Brain microvascular endothelial cell (primary cell): ENCODE results near the gene BCOR.

Experiments used
- DNase-seq: peaks from one replicate; pipeline ENCODE4 v3.0.0-alpha.2; 2020
- H3K27ac ChIP-seq: fragments of 250-450 bp; sonication (Bioruptor Pico); 2 replicates; pipeline ENCODE4 v1.5.1; 2020; ENCODE audit warnings: mild to moderate bottlenecking, moderate library complexity
- H3K27me3 ChIP-seq: fragments of 250-450 bp; sonication (Bioruptor Pico); replicated peaks from 2 replicates; pipeline ENCODE4 v1.5.1; 2020; ENCODE audit warnings: mild to moderate bottlenecking
- H3K36me3 ChIP-seq: fragments of 250-450 bp; sonication (Bioruptor Pico); replicated peaks from 2 replicates; pipeline ENCODE4 v1.5.1; 2020; ENCODE audit warnings: mild to moderate bottlenecking
- H3K4me3 ChIP-seq: 2 replicates; pipeline ENCODE4 v1.5.1; 2011; ENCODE audit warnings: low read depth, mild to moderate bottlenecking, control low read depth, low read length, moderate library complexity
- in situ Hi-C: cut with HindIII; loops from 2 replicates; pipeline ENCODE4 v1.10.0; 2017; ENCODE audit warnings: low sequenced_read_pairs, low pct_ligation_motif_present
- TF ChIP-seq, protein P1 (sequence below): IDR thresholded peaks from 2 replicates; pipeline ENCODE4 v1.5.1; 2011; ENCODE audit warnings: low read depth, mild to moderate bottlenecking, moderate library complexity, low read length, control low read depth, inconsistent platforms; ENCODE audit errors: missing control alignments

BCOR gene

DNA sequence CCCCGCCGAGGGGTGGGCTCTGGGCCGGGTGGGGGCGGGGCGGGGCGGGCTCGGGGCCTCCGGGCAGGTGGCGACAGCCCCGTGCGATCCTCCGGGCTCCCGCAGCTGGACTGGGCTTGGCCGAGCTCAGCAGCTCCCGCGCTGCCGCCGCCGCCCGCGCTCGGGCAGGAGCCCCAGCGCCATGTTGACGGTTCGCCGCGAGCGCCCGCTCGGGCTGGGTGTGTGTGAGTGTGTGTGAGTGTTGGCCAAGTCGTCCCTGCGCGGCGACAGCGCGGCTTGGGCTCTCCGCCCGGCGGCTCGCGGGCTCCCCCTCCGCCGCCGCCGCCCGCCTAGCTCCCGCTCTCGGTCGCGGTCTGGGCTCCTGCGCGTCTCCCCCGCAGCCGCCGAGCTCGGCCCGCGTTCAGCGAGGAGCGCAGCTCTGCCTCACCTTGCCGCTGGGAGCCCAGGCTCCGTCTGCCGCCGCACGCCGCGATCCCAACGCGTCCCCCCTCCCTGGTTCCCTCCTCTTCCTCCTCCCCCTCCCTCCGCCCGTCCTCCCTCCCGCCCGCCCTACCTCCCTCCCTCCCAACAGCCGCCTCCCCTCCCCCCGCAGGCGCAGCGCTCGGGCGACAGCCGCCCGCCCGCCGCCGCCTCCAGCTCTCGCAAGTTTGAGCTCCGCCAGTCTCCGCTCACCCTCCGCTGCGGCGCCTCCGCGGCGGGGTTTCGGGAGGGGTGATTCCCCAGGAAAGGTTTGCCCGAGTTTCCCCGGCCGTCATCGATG is at the start of gene BCOR:
BCOR (minus strand) TSS at position 455 of the 760 bp plus-strand sequence. CDS start 20,029 bp downstream, outside the sequence.
- in situ Hi-C loops, result no loop called here
- H3K4me3 ChIP-seq, result peak within 1 kb of the TSS; percentile 59
- TF ChIP-seq, protein P1, sequence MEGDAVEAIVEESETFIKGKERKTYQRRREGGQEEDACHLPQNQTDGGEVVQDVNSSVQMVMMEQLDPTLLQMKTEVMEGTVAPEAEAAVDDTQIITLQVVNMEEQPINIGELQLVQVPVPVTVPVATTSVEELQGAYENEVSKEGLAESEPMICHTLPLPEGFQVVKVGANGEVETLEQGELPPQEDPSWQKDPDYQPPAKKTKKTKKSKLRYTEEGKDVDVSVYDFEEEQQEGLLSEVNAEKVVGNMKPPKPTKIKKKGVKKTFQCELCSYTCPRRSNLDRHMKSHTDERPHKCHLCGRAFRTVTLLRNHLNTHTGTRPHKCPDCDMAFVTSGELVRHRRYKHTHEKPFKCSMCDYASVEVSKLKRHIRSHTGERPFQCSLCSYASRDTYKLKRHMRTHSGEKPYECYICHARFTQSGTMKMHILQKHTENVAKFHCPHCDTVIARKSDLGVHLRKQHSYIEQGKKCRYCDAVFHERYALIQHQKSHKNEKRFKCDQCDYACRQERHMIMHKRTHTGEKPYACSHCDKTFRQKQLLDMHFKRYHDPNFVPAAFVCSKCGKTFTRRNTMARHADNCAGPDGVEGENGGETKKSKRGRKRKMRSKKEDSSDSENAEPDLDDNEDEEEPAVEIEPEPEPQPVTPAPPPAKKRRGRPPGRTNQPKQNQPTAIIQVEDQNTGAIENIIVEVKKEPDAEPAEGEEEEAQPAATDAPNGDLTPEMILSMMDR, result no peak
- H3K27ac ChIP-seq, result peak within 1 kb of the TSS; percentile 25
- H3K36me3 ChIP-seq, result no peaks in the 10 kb centered on the region
- no peak for DNase-seq
- no peaks in the 10 kb centered on the region for H3K27me3 ChIP-seq

DNA sequence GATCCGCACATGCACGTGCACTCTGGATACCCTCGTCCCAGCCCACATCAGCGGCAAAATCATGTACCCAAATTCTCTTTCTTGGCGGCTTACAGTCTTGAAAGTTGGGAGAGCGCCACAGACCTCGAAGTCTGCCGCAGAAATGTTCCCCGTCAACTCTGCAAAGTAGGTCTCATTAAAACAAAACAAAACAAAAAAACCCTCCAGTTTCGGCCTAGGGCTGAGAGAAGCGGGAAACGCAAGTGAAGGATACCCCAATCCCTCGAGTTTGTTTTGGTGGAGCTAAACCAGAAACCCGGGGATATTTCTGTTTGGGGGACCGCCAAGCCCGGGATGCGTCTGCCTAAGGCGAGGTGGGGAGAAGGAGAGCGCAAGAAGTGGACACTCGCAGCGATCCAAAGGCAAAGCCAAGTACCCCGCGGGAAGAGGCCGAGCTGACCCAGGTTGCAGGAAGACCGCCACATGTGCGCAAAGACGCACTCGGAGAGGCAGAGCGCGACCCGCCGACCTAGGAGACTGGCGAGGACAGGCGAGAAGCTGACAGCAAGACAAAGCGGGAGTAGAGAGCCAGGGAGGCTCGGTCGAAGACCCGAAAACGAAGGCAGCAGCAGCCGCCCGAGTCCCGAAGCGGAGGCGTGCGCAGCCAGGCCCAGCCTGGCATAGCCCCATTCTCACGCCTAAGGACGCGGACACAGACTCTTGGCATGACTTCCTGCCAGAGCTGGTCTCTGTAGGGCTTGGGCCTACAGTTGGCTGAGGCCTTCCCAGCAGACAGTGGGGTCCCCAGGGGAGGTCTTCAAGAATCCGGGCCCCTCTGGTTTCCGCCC is 49.6 kb upstream of the BCOR start:
- TF ChIP-seq, protein P1, result no peak

DNA sequence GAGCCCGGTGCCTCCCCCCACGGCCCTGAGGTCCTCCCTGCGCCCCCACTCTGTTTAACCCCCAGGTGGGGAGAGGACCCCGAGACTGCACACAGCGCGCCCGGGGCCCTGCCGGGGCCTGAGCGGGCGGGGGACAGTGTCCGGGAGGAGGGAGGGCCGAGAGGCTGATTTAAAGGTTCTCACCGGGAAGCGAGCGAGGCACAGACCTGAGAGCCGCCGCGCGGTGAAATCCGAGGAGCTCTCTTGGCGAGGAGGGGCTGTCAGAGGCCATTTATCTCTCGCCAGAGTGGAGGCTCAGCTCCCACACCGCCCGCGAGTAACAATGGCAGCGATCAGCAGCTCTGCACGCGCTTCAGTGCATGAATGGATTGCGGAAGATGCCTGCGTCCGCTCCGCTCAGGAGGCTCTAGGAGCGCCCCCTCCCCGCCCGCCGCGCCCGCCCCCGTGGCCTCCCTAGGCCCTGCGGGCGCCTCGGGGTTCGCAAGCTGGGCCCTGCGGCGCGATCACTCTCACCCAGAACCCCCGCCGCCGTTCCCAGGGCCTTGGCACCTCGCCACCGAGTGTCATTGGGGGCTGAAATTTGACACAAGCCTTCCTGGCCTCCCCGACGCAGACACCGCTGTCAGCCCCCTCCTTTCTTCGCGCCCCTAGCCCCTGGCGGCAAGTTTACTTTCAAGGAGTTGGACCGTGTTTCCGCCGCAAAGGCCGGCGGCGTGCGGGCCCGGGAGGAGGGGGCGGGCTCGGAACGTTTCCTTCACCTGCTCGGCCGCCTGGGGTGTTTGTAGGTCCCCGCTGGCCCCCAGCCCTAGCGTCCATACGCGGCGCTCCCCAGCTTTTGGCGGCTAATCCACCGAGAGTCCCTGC is 48.7 kb upstream of the BCOR start:
- DNase-seq, result no peak
- H3K27me3 ChIP-seq, result no peaks in the 10 kb centered on the region
- H3K27ac ChIP-seq, result no peak overlapping the region
- H3K4me3 ChIP-seq, result peak overlapping the region; percentile 51
- in situ Hi-C loops, result no loop called here
- TF ChIP-seq, protein P1, result no peak
- H3K36me3 ChIP-seq, result no peaks in the 10 kb centered on the region

More for the DNA sequence above, 49.6 kb upstream of the BCOR start:
- DNase-seq, result no peak
- no peak overlapping the region for H3K4me3 ChIP-seq
- H3K27ac ChIP-seq, result no peak overlapping the region
- H3K27me3 ChIP-seq, result no peaks in the 10 kb centered on the region
- in situ Hi-C loops, result no loop called here
- H3K36me3 ChIP-seq, result no peaks in the 10 kb centered on the region

DNA sequence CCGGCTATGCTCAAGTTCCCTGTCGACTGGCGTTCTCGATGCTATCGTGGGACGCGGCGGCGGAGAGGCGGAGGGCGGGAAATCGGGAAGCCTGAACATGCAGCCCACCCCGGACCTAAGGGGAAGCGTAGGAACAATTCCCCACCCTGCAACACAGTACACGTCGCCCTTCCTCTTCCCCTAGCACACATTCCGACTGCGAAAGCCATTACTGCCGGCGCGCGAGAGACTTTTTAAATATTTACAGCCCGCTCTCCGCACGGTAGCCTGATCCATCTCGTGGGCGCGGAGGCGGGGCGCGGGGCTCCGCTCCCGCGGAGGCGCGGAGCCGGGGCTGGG is 48.1 kb upstream of the BCOR start:
- in situ Hi-C loops, result no loop called here
- Histone ChIP-seq H3K27me3 (no peaks in the 10 kb centered on the region), H3K27ac (no peak overlapping the region), H3K36me3 (no peaks in the 10 kb centered on the region), H3K4me3 (peak overlapping the region; percentile 51)
- TF ChIP-seq, protein P1, result no peak
- no peak for DNase-seq

DNA sequence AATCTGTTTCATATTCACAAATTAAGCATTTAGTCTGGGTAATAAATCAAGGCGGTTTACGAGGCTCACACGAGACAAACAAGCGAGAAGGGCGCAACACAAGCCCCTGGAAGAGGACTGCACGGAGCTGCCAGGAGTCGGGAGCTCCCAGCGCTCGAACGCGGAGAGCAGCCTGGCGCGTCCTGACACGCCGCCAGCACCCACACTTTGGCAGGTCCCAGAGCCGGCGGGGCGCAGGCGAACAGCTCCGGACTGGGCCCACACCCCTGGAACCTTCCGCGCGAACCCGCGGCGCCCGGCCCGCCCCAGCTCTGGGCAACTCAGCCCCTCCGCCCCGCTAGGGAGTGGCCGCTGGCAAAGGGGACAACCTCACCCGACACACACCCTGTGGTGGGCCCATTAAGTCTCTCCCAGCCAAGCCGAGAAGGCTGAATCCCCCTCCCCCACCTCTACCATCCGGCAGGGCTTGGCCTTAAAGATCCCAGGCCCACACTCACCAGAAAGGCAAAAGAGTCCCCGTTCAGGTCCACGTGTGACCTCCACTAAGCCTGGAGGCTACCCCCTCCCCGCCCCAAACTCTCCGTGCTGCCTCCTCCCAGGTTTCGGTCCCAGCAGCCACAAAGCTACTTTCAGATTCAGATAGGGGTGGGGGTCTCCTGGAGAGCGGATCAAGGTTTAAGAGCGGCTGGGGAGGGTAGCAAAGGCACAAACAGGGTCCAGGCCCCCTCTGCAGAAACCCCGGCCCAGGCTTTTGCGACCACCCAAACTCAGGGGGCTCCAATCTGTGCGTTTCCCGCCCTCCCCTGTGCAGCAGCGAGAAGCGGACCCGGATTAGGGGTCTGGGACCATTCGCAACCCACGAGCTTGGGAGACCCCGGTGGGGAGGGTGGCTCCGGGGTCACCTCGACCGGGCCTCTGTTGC is 47.5 kb upstream of the BCOR start:
- H3K27me3 ChIP-seq, result no peaks in the 10 kb centered on the region

More for the DNA sequence above, 47.5 kb upstream of the BCOR start:
- DNase-seq, result no peak
- in situ Hi-C loops, result no loop called here
- Histone ChIP-seq H3K36me3 (no peaks in the 10 kb centered on the region), H3K27ac (no peak overlapping the region), H3K4me3 (peak overlapping the region; percentile 51)
- TF ChIP-seq, protein P1, result no peak
